Right lobe of liver (tissue), 6 donors: ENCODE data around the gene HDAC10. TPM values are rescaled to one million over a fixed set of nuclear protein-coding genes. Genes with fewer than 3 reads are reported as not detected.

Experiments
- ATAC-seq, 4 donors: fragments of 200-7000 bp; cut with Tn5 transposase; one replicate each; pipeline ENCODE4 v1.9.1; 2020; ENCODE audit warnings: mild to moderate bottlenecking in 4 of 4, moderate library complexity in 4 of 4
- DNase-seq, 3 donors: peaks; one replicate each; pipeline ENCODE4 v3.0.0-alpha.2; 2020
- H3K27ac ChIP-seq, 3 donors: fragments of 200-600 bp; one replicate each; pipeline ENCODE4 v1.8.0; 2022
- H3K27me3 ChIP-seq, 2 donors: fragments of 200-600 bp; one replicate each; pipeline ENCODE4 v1.8.0; 2022
- H3K36me3 ChIP-seq, 4 donors: fragments of 200-600 bp; sonication (generic) in 1 of 4; one replicate each; pipeline versions ENCODE4 v1.5.1 to v1.8.0; 2017 to 2022; ENCODE audit warnings: control low read depth in 1 of 4
- H3K4me1 ChIP-seq, 4 donors: fragments of 200-600 bp; sonication (generic) in 1 of 4; one replicate each; pipeline versions ENCODE4 v1.5.1 to v1.8.0; 2017 to 2022; ENCODE audit warnings: control low read depth in 1 of 4
- H3K4me3 ChIP-seq, 3 donors: fragments of 200-600 bp; one replicate each; pipeline ENCODE4 v1.8.0; 2022
- H3K9me3 ChIP-seq, 4 donors: fragments of 200-600 bp; sonication (generic) in 1 of 4; one replicate each; pipeline versions ENCODE4 v1.5.1 to v1.8.0; 2017 to 2022; ENCODE audit warnings: control low read depth in 1 of 4
- CTCF ChIP-seq, 4 donors: fragments of 200-600 bp in 3 of 4; fragments of 450-650 bp in 1 of 4; IDR thresholded peaks; one replicate each; pipeline versions ENCODE4 v1.5.1 to v1.8.0; 2016 to 2022; ENCODE audit warnings: antibody characterized with exemption in 4 of 4, mild to moderate bottlenecking in 2 of 4
- POLR2A ChIP-seq: fragments of 450-650 bp; IDR thresholded peaks from one replicate; pipeline ENCODE4 v1.6.1; 2017; ENCODE audit warnings: antibody characterized with exemption, mild to moderate bottlenecking
- WGBS: methylation state at CpG from one replicate; pipeline ENCODE4 v1.1.6; 2018; ENCODE audit warnings: low coverage, low lambda C conversion rate; ENCODE audit not compliant: insufficient coverage; ENCODE audit errors: missing lambda C conversion rate; 5-methylcytosine and 5-hydroxymethylcytosine counted together
- intact Hi-C, 2 donors: fragments of 100-400 bp; cut with DNase I; formaldehyde crosslinking; loops; one replicate each; pipeline versions ENCODE4 v1.11.2 to v1.14.1; 2022
- total RNA-seq, 6 experiments: library from RNA; depleted of rRNA in 2 of 6; stranded (reverse); fragments of >200 nt in 2 of 6; fragmentation: NEBNext Ultra II Directional in 3 of 6; extraction: Animal tissue kit (Norgen Biotek cat#: 25700) in 3 of 6; gene quantifications; one replicate each; pipeline versions ENCODE4 v1.1.0 to v1.2.4, GENCODE V29; 2016 to 2023
- donor health status: DM: no; HTN: yes; CAD: no.
- donor health status: DM: no; HTN: no; CAD: no.
- donor health status: DM: no; HTN: no; CAD: no.
- donor health status: DM: no; HTN: yes; CAD: no.
- donor health status: DM: no; HTN: yes; CAD: no.

The HDAC10 gene
- total RNA-seq, 6 experiments from 2014 or later: 19.6 to 30.5 (median 23.0) TPM

GRCh38 chr22:50272044-50272802, 21.2 kb upstream of the HDAC10 start:
- no CpG with 5 or more reads among the region's 26 CpGs for WGBS
- H3K9me3 ChIP-seq: no peaks in the 10 kb centered on the region
- intact Hi-C loops: loop anchor here in 1 of 2 donors (10.0 kb wide), 1 partner anchor 53 kb away; the partner anchor contains the start of gene DENND6B
- ATAC-seq (no peak), DNase-seq (no peak)
- H3K4me1 ChIP-seq: peaks cover 6 to 54% (median 23%) of the 10 kb centered on the region in 4 donors
- no peak for TF ChIP-seq CTCF (IDR thresholded peaks at IDR 0.05)
- no peak for TF ChIP-seq POLR2A
- no peaks in the 10 kb centered on the region for H3K27me3 ChIP-seq
- H3K36me3 ChIP-seq: peaks cover 0 to 20% (median 7%) of the 10 kb centered on the region in 4 donors
- H3K4me3 ChIP-seq: no peak overlapping the region
- no peak overlapping the region for H3K27ac ChIP-seq

GRCh38 chr22:50271519-50271970, 20.5 kb upstream of the HDAC10 start:
- no peaks in the 10 kb centered on the region for H3K27me3 ChIP-seq
- H3K36me3 ChIP-seq: peaks cover 0 to 15% (median 6%) of the 10 kb centered on the region in 4 donors
- no peak overlapping the region for H3K27ac ChIP-seq
- TF ChIP-seq POLR2A (no peak), CTCF (IDR thresholded peaks at IDR 0.05) (peak in 1 of 4 donors; percentile 28)
- ATAC-seq (peak; percentile 33 to 52 (median 49)), DNase-seq (peak in 2 of 3 donors; percentile 75 to 77)
- intact Hi-C loops: loop anchor here in 1 of 2 donors (10.0 kb wide), 1 partner anchor 53 kb away; the partner anchor contains the start of gene DENND6B
- H3K4me1 ChIP-seq: peaks cover 6 to 57% (median 24%) of the 10 kb centered on the region in 4 donors
- WGBS: 0% methylated on average over 3 of the region's 45 CpGs
- no peaks in the 10 kb centered on the region for H3K9me3 ChIP-seq
- H3K4me3 ChIP-seq: peak overlapping the region in 1 of 3 donors; percentile 20

DNA sequence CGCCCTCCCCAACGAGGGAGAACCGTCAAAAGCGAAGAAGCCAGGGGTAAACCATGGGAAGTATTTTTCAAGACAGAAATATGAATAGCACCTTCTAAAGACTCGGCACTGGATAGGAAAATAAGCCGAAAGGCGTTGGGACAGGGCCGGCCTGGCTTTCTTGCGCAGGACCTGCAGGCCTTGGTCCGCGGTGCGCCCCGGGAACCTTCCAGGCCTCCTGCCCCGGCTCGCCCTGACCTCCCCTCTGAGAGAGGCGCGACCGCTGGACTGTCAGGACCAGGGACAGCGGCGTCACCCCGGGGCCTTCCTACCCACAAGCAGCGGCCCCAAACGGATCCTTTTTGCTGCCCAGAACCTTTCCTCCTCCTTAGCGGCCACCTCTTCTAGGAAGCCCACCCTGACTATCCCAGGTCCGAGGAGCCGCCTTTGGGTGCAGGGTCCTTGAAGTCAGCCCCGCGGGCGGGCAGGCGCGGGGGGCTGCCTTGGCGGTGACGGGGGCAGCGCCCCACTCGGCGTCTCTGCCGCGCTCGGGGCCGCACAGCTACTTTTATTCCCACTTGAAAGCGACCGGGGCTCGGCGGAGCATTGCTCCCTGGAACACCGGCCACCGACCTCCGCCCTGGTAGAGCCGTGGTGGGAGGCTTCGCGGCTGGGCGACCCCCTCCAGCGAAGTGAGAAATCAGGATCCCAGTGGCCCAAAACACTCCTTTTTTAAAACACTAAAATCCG, 19.8 kb upstream of the HDAC10 start:
- H3K4me1 ChIP-seq: peaks cover 6 to 55% (median 24%) of the 10 kb centered on the region in 4 donors
- peaks cover 0 to 10% (median 4%) of the 10 kb centered on the region in 4 donors for H3K36me3 ChIP-seq
- H3K4me3 ChIP-seq: peak overlapping the region; percentile 32 to 42 (median 35)
- ATAC-seq (peak; percentile 45 to 59 (median 52)), DNase-seq (peak; percentile 77 to 79 (median 79))
- H3K27ac ChIP-seq: peak overlapping the region in 1 of 3 donors; percentile 7
- H3K27me3 ChIP-seq: no peaks in the 10 kb centered on the region
- 3% methylated on average over 12 of the region's 53 CpGs for WGBS
- H3K9me3 ChIP-seq: no peaks in the 10 kb centered on the region
- TF ChIP-seq CTCF (IDR thresholded peaks at IDR 0.05) (no peak), POLR2A (no peak)
- intact Hi-C loops: loop anchor here in 1 of 2 donors (10.0 kb wide), 1 partner anchor 54 kb away; the partner anchor contains the start of gene DENND6B

DNA sequence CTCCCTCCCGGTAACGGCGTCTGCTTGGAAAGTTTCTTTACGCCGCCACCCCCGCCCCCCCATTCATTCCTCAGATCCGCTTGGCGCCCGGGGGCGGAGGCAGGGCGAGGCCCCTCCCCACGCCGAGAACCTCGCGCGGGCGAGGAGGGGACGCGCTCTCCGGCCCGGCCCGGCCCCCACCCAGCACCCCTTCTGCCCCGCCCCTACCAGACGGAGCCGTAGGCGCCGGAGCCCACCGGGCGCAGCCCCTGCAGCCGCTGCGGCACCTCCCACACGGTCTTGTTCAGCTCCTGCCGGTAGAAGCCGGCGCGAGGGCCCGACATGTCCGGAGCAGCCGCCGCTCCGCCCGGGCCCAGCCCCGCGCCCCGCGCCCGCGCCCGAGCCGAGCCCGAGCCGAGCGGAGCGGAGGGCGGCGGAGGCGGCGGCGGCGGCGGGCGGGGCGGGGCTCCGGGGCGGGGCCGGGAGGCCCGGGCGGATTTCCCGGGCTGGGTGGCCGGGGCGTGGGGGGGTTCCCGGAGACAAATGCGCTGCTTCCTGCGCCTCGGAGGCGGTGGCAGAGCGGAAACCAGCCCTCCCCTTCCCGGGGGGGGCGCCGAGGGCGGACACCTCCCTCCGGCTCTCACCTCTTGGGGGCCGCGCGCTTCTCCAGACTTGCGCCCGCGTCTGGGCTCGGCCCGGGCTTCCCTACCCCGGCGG, 19.1 kb upstream of the HDAC10 start, which contains the start of gene MAPK11:
MAPK11 (minus strand) TSS at position 411 of the 696 bp plus-strand sequence; CDS start at position 323, 88 bp downstream.
- intact Hi-C loops: loop anchor here (5.0 to 10.0 kb wide), 2 partner anchors 55 to 72 kb away; partner anchors contain the start of genes DENND6B (in 1 of the 2) and PPP6R2 (in 1 of the 2)
- TF ChIP-seq CTCF (IDR thresholded peaks at IDR 0.05) (no peak), POLR2A (no peak)
- WGBS: no CpG with 5 or more reads among the region's 92 CpGs
- H3K36me3 ChIP-seq: peaks cover 0 to 4% (median 1%) of the 10 kb centered on the region in 4 donors
- H3K4me1 ChIP-seq: peaks cover 6 to 49% (median 24%) of the 10 kb centered on the region in 4 donors
- ATAC-seq: peak; percentile 16 to 30 (median 23)
- no peaks in the 10 kb centered on the region for H3K27me3 ChIP-seq
- H3K9me3 ChIP-seq: no peaks in the 10 kb centered on the region
- DNase-seq: peak in 1 of 3 donors; percentile 68
- H3K27ac ChIP-seq: peak within 1 kb of the TSS in 1 of 3 donors; percentile 7
- H3K4me3 ChIP-seq: peak within 1 kb of the TSS; percentile 35 to 42 (median 40)
